ENCODE data around the gene SLC6A7.

SLC6A7 gene

DNA sequence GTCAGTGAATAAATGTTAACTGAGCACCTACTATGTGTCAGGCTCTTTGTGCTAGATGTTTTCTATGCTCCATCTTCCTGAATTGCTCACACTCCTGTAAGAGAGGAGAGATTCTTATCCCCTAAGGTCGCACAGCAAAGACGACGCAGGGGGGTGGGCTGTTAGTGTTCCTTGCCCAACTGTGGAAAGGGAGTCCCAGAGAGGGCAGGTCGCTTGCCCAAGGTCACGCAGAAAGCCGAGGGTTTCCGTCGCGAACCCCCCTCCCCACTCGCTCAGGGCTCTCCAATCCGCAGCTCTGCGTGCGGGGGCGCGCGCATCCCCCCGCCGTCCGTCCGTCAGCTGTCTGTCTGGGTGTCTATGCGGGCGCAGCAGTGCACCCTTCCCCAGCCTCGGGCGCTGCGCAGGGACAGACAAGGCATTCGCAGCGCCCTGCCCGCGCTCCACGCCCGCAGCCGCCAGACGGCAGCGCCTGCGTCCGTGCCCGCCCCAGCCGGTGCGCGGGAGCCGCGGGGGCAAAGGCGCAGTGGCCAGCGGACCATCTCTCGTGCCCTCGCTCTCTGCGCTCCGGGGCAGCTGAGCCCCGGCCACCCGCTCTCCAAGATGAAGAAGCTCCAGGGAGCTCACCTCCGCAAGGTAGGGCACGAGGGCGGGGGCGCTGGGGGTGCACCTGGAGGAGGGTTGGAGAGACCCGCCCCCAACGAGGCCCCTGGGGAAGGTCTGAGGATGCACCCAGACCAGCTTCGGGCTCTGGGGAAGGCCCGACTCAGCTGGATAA lies at the start of gene SLC6A7:
TSS of gene SLC6A7 (plus strand) at position 335 of the 775 bp plus-strand sequence. CDS start at position 601, 266 bp downstream.
- DNase-seq: no peak

DNA sequence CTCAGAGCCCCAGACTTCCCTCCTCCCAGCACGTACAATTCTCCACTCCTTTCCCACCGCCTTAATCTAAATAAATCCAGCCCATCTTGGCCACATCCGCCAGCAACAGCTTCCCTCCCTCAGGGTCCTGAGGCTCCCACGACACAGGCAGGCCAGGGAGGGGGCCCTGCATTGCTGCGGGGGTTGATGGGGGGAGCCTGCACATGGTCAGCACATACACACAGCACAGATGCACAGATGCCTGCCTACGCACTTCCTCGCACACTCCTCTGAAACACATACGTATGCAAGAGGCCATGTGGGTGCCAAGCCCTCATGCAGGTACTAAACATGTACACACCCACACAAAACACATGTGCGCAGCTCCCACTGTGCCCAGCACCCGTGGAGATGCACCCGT lies 49.0 kb upstream of the SLC6A7 start:
- no peak for DNase-seq

DNA sequence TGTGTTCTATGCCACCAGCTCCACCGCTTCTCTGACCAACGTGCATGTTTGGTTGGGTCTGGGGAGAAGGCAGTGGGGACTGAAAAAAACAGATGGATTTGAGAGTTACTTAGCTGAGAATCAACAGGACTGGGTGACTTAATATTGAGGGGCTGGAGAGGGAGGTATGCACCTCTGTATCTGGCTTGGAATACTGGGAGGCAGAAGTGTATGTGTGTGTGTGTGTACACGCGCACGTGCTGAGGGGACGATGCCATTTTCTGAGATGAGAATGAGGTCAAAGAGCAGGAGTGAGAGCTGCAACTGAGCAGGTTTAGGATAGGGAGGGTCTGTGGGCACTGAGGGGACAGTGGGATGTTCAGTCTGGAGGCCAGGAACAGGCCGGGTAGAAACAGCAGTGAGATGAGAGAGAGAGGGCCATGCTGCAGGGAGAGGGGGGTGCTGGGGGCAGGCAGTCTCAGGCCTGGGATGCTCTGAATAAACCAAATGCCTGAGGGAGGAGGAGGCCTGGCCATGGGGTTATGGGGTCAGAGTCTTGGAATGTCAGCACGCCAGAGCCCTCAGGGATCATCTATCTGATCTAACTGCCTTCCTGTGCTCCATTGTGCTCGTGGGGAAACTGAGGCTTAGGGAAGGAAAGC lies 48.2 kb upstream of the SLC6A7 start:
- no peak for DNase-seq

DNA sequence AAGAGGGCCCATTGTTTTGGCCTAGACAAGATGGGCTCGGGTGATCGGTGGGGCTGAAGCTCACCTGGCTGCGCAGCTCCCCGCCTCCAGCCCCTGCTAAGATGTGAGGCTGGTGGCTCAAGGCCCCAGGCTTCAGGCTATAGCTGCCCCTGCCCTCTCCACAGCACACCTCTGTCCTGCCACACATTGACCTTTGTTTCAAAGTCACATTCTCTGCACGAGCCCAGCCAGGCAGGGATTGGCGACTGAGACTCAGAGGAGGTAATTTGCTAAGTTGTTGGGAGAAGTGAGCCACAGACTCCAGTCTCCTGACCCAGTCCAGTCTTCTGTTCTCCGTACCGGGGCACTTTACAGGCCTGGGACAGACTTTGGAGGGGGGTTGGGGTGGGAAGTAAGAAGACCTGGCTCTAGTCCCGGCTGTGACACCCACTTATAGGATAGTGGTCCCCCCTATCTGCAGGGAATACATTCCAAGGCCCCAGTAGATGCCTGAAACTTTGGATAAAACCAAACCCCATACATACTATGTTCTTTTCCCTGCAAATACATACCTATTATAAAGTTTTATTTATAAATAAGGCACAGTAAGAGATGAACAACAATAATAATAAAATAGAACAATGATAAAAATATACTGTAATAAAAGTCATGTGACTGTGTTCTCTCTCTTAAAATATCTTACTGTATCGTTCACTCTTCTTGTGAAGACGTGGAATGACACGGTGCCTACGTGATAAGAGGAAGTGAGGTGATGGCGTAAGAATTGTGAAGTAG lies 47.5 kb upstream of the SLC6A7 start:
- DNase-seq: no peak

DNA sequence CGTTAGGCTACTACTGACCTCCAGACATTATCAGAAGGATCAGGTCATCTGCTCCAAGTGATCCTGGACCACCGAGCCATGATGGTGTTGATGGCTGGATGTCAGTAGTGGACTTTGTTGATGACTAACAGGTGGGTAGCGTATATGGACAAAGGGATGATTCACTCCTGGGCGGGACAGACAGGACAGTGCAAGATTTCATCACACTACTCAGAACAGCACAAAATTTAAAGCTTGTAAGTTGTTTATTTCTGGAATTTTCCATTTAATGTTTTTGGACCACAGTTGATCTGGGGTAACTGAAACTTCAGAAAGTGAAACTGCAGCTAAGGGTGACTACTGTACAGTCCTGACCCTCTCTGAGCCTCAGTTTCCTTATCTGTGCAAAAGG lies 46.9 kb upstream of the SLC6A7 start:
- no peak for DNase-seq

DNA sequence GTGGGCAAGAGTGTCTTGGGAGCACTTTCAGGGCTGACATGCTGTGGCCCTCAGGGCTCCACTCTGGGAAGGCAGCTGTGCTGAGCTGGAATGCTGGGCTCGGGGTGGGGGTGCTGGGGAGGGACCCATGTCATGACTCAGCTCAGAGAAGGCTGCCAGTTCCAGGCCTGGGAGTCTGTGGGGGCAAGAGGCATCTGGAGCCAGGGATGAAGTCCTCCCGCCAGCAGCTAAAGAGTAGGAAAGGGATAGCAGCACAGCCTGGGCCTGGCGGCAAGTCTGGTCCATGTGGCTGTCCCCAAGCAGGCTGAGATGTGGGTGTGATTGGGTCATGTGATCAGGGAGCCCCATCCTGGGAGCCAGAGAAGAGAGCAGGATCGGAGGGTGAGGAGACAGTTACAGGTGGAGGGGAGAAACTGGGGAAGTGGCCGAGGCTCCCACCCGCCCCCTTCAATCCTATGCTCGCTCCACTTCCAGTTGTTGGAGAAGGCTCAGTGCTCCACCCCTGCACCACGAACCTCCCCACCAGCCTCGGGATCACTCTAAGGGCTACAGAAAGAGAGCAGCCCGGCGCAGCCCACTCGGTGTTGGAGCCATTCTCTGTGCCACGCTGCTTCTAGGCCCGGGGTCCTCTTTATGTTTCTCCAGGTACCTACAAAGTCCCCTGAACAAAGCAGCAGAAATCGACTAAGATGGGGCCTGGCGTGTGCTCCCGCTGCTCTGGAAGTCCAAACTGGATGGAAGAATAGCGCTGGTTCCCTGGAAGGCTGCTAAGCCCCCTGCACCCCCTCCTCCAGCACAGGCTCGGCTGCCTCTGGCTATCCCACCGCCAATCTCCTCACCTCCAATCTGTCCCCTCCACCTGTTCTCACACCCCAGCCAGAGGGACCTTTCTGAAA lies 46.3 kb upstream of the SLC6A7 start:
- DNase-seq: no peak

DNA sequence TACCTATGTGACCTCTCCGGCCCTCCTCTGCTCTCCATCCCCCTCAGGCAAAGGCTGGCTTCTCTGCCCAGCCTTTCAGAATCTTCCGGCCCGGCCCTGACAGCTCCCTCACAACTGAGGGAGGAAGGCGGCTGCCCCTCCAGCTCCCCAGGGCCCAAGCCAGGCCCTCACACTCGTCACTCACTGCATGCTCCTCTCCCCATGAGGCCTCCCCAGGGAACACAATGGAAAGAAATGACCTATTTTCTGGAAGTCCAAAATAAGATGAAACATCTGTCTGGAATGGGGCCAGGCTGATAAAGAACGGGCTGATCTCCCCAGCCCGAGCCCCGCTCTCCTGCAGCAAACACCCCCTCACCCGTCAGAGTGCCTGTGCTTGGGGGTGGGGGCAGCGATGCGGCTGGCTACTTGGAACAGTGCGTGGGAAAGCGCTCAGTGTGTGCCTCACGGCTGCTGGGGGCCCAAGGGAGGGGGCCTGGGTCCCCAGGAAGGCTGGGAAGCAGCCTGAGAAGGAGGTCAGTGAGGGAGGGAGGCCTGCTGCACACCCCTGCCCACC lies 45.5 kb upstream of the SLC6A7 start:
- no peak for DNase-seq

DNA sequence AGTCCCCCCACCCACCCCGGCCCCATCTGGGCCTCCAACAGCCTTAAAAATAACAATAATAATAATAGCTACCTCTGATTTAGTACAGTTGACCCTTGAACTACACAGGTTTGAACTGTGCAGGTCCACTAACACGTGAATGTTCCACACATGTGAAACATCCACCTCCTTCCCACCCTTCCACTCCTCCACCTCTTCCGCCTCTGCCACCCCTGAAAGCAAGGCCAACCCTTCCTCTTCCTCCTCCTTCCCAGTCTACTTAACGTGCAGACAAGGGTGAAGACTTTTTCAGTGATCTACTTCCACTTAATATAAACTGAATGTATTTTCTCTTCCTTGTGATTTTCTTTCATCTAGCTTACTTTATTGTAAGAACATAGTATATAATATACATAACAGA lies 45.0 kb upstream of the SLC6A7 start:
- DNase-seq: no peak

DNA sequence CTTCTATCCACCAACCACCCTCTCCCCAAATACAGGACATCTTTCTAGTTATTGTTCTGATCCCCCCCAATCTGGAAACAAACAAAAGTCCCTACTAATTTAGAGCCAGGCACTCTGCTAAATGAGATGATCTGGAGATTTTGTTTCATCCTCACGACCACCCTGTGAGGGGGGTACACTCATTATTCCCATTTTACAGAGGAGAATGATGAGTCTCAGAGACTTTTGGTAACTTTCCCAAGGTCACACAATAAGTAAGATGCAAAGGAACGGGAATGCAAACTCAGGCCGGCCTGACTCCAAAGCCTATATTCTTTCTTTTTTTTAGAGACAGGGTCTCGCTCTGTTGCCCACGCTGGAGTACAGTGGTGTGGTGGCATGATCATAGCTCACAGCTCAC lies 43.6 kb upstream of the SLC6A7 start:
- no peak for DNase-seq

DNA sequence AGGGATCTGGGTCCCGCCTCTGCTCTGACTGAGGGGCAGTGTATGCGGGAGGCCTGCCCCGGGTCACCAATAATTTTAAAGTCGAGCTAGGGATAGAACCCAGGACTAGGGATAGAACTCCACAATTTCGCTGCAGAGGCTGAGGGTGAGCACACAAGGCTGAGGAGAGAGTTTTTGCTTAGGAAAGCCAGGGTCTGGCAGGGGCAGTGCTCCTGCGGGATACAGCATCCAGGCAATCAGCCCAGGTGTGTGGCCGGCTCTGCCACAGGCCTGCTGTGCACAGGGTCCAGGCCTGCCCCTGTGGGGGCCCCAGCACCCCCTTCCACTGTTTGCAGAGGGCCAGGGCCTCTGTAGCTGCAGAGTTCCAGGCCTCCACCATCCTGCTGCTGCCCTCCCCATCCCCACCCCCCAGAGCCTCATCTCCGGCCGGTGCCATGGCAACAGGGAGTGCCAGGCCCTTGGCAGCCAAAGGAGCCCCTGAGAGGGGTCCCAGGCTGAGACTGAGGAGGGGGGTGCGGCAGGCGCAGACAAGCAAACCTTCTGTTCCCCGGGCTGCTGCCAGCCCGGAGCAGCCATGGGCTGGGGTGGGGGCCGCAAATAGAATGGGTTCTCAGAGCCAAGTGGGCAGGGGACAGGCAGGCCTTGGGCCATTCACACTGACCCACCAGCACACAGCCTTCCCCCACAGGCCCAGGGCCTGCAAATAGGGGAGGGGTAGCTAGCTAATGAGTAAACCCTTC lies 42.8 kb upstream of the SLC6A7 start:
- no peak for DNase-seq

DNA sequence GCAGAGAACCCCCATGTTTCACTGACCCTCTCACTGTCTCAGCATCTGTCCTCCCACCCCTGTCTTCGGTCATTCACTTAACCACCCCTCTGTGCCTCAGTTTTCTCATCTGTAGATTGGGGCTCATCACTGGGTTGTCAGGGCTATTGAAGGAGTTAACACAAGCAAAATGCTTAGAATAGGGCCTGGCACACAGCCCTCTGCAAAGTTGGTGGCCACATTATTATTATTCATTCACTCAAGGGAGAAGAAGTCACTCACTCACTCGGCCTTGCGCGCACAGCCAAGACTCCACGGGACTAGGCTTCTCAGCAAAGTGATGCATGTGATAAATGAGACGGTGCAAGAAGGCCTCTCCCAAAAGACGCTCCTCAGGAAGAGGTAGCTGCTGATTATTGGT lies 42.2 kb upstream of the SLC6A7 start:
- DNase-seq: no peak

DNA sequence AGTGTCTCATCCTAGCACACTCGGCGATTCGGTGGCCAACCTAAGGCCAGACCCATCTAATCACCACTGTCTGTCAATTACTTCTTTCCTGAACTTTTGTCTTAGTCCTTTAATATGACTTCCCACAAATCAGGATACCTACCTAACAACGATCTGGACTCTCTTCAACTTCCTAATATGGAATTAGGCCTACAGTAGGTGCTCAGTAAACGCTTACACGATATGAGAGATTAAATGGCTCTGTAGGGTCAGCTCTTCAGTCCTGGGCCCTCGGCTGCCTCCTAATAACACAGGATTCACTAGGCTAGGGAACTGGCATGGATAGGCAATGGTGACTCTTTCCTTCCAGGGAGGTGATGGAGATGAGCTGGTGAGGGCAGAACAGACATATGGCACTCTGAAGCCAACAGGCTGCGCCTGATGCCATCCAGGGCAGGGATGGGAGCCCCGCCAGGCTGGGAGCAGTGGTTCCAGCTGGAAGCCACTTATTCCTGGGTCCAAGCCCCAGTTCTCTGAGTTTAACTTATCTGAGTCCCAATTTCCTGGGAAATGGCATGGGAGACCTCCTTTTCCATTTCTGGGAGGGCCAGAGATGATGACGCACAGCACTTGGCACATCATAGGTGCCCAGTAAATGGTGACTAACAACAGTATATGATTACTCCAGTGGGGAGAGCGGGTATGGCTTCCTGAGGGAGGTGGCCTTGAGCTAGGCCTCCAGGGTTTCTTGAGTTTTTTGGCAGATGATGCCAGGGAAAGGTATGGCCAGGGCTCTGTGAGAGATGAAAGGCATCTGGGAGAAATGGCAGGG lies 41.5 kb upstream of the SLC6A7 start:
- no peak for DNase-seq

DNA sequence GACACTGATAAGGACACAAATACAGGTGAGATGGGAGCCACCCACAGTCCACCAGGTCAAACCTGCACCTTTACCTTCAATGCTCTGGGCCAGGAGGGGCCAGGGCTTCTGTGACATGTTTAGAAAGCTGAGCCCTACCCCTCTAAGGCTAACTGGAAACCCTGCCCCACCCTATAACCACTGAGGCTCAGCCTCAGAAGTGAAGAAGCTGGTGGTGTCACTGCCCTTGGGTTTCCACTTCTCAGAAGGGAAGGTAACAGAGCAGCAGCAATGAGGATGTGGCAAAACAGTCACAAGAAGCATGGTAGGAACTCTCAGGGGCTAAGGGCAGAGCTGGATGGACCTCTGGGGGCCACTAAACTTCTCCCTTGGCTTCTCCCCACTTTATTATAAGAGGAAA lies 40.2 kb upstream of the SLC6A7 start:
- no peak for DNase-seq

DNA sequence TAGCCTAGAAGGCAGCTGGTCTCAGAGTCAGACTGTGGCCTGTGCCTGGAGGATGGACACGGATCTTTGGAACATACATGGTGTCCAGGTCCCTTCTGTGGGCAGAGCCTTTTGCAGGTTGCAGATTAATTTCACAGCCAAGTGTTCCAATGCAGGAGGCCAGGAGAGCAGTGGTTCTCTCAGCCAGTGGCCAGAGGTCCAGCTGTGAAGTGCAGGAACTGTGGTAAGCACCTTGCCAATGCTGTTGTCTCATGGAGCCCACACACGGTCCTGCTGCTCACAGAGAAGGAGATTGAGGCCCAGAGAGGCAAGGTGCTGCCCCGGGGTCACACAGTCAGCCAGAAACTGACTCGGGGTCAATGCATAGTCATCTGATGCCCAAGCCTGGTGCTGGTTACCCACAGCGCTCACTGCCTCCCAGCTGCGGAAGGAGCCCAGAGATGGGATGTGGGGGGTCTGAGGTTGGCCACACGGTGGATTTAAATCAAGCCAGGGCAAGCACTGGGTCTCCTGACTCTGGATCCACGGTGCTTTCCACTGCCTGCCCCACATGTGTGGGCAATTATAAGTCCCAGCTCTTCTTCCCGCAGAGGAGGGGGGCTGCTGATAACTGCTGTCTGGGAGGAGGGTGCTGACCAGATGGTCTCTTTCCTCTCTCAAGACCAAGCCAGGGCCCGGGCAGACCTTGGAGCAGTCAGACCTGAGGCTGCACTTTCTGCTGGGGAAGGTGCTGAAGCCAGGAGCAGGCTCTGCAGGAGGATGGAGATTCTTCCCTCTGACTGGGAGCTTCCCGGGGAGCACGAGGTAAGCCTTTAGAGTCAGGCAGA lies 37.0 kb upstream of the SLC6A7 start:
- DNase-seq: no peak

DNA sequence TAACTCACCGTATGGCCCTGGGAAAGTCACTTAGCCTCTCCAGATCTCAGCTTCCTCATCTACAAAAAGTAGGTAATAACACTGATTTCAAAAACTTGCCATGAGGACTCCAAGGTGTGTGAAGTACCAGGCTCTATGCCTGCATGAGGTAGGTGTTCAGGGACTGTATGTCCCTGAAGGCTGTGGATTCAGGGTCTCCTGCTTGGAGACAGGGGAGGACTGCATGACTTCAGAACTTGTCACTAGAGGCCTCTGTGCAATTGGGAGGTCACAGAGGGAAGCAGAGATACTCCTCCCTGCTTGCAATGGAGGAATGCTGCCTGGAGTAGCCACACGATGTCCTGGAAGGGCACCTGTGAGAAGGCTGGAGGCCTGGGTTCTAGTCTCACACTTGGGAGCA lies 36.4 kb upstream of the SLC6A7 start:
- DNase-seq: no peak

DNA sequence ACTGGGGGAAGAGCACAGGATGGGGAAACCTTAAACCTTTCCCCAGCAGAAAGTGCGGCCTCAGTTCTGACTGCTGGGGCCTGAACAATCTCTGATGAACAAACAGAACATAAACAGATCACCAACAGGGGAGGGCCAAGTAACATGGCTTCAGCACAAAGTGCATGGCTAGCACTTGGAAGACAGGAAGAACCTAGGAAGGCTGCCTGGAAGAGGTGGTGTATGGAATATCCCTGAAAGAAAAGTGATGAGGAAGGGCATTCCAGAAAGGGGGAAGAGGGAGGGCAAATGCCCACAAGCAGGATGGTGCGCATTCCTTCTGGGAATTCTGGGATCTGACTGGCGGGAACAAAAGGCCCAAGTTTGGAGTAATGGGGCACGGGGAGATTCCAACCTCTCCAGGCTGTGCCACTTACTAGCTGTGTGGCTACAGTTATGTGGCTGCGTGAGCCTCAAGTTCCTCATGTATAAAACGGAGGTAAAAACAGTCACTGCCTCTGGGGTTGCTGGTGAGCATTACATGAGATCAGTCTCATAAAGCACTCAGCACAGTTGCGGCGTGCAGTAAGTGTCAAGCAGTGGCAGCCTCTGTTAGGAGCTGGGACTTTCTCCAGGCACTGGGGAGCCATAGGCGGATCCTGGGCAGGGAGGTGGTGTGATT lies 35.8 kb upstream of the SLC6A7 start:
- no peak for DNase-seq

DNA sequence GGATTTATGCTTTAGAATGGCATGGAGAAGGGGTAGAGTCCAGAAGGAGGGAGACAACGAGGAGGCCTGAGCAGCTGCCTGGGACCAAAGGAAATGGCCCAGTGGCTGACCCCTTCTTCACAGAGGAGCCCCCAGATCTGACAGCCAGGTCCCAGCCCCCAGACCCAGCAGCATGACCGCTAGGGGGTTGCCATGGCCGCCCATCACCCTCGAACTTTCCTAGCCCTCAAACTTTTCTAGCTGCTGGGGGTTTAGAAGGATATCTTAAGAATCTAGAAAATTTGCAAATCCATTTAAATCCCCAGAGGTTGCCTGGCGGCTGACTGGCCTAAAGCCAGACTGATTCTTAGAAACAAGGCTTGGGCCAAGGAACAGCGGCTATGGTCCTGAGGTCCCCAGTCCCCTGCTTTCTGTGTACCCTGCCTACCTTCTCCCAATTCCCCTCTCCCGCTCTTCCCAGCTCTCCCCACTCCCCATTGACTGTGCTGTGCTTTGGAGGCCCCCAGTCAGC lies 35.2 kb upstream of the SLC6A7 start:
- no peak for DNase-seq

DNA sequence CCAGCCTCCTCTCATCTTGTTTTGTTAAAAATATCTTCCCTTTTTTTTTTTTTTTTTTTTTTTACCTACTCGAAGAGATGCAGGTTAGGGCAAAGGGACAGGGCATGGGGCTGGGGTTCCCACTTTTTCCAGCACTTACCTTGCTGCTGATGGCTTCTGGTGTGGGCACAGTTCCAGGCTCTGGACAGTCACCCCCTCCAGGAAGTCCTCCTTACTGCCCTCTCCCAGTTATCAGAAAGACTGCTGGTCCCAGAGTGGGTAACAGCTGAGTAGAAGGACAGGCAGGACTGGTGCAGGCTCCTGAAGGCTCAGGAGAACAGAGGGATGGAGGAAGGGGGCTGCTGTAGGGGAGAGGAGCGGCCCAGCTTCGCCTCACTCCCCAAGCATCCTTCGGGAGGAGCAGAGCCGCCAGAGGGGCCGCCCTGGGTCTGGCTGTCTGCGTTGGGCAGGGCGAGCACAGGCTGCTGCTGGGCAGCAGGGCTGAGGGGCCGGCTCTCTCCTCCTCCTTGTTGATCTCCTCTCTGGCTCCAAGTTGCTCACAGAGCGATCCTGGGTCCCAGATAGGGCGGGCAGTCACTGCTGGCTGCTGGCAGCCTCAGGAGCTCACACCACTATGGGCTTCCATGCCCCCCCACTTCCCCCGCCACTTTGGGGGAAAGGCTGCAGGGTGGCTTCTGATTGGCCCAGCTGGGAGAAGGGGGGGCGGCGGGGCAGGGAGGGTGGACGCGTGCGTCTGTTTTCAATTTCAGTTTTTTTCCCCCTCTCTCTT lies 34.4 kb upstream of the SLC6A7 start, which contains the start of gene PDGFRB:
TSS of gene PDGFRB (minus strand) at position 588 of the 769 bp plus-strand sequence. CDS start 18,798 bp downstream, outside the sequence.
- no peak for DNase-seq

Measured in SHP77 treated with DMSO at 0.1 percent for 48 hours (cell line).